NCI-H510A (cell line): Measurements from ENCODE around the gene TRPC4AP.
"Not testable (repeated sequence)": the region's sequence is repeated elsewhere in the genome, so short reads cannot be mapped to it uniquely, and the experiment has no call there.

Experiments
- DNase-seq: peaks from one replicate; lab custom pipeline; 2025; lab: John Stamatoyannopoulos, UW

TRPC4AP gene

DNA sequence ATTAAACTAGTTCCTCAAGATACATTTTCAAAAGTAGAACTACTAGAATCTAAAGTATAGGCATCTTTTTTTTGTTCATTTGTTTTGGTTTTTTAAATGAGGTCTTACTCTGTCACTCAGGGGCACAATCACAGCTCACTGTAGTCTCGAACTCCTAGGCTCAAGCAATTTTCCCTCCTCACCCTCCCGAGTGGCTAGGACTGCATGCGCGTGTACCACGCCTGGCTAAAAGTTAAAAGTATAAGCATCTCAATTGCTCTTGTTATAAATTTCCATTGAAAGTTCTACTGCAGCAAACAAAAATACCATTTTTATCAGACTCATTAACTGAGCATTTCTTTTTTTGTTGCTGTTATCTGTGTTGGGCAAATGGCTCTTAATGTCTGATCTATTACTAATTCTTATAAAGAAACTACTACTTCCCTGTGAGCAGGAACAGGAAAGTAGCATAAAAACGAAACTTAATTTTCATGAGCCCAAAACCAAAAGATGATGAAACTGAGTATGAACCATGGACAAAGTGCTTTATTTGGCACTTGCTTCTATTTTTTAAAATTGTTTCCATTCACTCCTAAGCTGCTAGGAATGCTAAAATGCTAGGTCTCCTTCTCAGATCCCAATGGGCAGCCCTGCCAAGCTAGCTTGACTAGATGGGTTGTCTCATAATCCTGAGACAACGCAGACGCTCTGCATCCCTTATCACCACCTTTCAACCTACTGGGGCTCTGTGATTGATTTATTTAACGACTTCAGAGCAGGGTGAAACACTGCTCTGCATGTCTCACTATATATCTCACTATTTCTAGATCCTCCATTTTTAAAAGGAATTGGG, 36.9 kb downstream of the TRPC4AP start:
- DNase-seq, result no peak

DNA sequence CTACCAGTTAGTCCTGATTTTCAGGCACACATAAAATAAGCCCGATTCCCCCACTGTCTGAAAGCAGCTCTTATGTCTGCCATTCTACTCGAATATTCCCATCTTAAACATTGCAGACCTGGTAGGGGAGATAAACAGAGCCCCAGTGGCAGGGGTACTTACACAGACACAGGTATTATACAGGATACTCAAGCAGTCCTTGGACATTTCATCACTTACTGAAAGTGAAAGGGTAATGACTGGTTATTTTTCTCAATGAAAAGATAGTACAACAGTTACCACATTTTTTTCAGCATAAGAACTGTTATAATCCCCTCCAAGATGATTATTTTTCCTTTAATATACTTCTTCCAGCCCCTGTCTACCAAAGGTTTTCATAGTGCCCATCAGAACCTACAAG, 37.8 kb downstream of the TRPC4AP start:
- DNase-seq, result no peak

DNA sequence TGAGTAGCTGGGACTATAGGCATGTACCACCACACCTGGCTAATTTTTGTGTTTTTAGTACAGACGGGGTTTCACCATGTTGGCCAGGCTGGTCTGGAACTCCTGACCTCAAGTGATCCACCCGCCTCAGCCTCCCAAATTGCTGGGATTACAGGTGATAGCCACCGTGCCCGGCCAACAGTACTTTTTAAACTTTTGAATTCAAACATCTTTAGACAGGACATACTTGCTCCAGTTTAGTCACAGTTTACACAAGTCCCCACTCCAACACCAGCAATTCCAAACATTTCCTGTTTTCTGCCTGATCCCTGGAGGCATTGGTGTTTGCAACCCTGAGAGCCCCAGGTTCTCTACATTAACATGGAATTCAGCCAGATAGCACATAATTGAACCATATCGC, 40.0 kb downstream of the TRPC4AP start:
- DNase-seq, result not testable (repeated sequence)

DNA sequence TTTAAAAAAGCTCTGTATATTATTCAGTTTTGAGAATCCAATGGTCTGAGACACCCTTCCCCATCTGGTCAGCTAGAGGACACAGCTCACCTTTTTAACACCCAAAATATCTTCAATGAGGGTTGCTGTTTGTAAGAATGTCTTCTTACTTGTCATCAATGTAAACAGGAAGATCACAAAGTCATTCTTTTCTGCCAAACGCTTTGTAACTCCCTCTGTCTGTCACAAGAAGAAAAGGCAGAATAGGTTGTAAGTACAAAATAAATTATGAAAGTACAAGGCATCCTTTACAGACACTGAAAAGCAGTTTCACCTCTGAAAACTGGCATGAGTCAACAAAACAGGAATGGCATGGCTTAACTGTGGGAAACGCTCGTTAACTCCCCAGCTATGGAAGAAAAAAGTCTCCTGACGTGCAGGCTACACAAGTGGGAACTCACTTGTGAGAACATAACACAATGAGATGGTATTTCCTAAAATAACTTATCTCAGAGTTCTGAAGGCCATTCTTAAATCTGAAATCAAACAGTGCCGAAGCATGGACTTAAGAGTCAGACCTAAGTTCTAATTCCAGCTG, 42.7 kb downstream of the TRPC4AP start:
- no peak for DNase-seq

DNA sequence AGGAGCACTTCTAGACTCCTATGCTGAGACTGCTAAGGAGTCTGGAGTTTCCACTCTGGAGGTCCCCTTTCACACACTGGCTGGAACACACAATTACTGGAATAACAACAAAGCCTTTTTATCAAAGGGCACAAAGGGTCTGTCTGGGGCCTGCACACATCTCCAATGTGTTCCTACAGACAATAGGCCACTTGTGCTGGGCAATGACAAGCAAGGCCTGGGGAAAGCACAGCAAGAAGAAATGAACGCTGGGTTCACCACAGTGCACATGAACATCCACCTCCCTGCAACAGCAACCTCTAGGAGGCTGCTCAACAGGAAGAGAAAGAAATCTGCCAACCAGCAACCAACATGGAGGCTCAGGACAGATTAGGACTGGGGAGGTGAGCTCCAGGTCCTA, 43.9 kb downstream of the TRPC4AP start:
- no peak for DNase-seq

DNA sequence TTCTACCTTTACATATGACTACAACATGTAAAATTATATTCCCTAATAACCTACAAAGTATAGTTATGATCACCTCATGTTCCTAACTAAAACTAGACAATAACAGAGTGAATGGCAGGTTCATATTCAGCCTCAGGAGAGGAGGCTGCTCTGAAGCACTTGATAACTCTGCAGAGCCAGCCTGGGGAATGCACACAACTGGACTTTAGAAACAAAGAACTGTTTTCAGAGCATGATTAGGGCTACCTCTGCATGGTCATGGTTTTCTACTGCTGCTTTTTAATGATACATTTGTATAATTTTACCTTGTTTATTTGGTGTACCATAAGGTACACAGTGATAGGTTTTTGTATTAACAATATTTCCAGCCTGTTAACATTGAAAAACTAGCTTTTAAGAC, 50.3 kb downstream of the TRPC4AP start:
- no peak for DNase-seq

DNA sequence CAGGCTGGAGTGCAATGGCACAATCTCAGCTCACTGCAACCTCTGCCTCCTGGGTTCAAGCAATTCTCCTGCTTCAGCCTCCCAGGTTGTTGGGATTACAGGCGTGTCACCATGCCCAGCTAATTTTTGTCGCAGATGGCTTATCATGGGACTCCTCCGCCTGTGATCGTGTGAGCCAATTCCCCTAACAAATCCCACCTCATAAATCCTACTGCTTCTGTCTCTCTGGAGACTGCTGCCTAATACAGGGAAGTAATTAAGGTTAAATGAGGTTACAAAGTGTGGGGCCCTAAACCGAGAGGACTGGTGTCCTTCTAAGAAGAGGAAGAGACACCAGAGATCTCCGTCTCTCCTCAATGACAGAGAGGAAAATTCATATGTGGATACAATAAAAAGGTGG, 52.0 kb downstream of the TRPC4AP start:
- DNase-seq, result no peak

DNA sequence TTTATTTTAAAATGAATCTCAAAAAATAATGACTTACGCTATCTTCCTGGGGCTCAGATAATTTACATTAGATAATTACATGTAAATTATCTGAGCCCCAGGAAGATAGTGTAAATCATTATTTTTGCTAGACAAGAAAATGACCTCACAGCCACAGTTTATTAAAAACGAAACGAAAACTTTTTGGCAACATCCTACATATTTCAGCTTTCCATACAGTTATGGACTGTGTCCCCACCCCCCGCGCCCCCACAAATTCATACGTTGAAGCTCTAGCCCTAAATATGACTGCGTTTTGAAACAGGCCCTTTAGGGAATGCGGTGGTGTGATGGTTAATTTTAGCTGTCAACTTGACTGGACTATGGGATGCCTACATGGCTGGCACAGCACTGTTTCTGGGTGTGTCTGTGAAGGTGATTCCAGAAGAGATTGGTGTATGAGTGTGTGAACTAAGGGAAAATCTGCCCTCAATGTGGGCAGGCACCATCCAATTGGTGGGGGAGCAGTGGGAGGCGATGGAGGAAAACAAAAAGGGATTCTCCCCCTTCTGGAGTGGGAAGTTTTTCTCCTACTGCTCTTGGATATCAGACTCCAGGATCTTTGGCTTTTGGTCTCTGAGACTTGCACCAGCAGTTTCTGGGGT, 52.6 kb downstream of the TRPC4AP start:
- DNase-seq, result no peak

DNA sequence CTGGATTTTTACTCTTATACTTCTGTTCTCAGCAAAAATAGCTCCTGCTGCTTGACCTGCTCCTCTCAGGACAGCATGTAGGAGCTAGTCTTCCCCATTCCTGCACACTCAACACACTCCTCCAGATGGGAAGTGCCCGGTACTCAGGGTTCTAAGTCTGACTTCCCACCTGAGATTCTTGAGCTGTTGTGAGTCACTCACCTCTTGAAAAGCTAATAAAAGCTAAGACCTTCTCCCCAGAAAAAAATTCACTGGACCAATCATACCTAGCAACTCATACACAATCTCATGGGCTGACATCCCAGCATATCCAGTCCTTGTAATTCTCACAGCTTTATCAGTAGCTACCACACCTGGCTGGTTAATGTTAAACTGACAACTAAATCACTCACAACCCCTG, 53.5 kb downstream of the TRPC4AP start:
- no peak for DNase-seq

DNA sequence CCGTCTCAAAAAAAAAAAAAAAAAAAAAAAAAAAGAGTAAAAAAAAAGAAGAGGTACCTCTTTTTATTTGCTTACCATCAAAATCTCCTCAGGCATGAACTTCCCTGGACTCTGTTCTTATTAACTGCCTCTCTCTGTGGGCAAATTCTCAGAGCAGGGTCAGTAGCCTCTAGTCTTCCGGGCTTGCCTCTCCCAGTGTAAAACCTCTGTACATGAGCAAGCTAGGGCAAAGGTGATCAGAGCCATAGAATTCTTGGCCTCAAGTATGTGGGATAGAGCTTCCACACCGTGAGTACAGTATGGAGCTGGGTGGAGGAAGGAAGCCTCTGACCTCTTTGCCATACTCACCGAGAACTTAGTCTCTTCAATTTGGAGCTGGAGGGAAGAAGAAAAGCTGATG, 58.5 kb downstream of the TRPC4AP start:
- DNase-seq, result no peak

DNA sequence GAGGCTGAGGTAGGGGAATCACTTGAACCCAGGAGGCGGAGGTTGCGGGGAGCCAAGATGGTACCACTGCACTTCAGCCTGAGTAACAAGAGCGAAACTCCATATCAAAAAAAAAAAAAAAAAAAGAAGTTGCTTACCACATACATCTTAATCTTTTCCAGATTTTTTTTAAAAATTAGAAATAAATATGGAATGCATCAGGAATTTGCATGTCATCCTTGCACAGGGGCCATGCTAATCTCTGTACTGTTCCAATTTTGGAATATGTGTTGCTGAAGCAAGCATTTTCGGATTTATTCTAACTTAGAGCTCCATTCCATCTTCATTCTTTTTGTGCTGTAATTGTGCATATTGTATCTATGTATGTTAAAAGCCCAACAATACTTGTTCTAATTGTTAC, 62.5 kb downstream of the TRPC4AP start:
- DNase-seq, result no peak

DNA sequence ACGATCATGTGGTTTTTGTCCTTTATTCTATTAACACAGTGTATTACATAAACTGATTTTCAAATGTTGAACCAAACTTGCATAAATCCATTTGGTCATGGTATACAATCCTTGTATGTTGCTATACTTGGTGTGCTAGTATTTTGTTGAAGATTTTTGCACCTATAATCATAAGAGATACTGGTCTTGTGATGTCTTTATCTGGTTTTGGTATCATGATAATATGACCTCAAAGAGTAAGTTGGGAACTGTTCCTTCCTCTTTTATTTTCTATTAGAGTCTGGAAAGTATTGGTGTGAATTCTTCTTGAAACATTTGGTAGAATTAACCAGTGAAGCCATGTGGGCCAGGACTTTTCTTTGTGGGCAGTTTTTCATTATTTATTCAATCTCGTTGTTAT, 65.3 kb downstream of the TRPC4AP start:
- DNase-seq, result no peak

DNA sequence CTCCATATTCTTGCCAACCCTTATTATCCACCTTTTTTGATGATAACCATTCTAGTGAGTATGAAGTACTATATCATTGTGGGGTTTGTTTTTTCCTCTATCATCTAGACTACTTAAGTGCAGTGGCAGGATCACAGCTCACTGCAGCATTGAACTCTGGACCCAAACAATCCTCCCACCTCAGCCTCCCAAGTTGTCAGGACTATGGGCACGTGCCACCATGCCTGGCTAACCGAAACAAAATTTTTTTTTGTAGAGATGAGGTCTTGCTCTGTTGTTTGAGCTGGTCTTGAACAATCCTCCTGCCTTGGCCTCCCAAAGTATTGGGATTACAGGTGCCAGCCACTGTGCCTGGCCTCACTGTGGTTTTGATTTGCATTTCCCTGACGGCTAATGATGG, 67.5 kb downstream of the TRPC4AP start:
- DNase-seq, result no peak

DNA sequence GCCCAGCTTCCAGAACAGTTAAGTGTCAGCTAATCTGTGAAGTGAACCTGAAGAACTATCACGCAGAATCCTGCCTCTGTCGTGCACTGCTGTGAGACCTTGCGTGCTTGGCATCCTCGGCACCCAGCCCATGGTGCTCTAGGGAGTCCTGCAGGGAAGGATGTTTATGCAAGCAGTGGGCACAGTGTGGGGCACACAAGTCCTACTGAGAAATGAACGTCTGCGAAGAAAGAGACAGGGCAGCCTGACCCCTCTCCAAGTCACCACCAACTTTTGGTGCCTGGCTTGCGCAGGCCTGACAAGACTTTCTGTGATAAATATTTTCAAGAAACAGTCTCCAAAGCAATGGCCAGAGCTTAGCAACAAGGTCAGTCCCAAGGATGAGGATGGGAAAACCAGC, 69.0 kb downstream of the TRPC4AP start:
- no peak for DNase-seq

DNA sequence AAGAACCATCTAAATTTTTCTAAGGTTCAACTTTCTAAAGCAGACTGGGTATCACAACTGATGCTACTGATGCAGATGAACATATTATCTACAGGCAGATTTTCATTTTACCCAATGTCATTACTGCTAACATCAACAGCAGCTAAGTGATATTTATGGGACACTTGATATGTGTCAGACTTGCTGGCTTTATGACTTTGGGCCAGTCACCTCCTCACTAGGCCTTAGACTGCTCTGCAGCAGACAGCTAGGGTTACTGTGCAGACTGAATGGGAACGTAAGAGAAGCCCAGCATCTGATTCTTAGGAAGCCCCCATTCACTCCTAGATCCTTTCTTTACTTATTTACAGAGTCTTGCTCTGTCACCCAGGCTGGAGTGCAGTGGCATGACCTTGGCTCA, 70.8 kb downstream of the TRPC4AP start:
- no peak for DNase-seq

DNA sequence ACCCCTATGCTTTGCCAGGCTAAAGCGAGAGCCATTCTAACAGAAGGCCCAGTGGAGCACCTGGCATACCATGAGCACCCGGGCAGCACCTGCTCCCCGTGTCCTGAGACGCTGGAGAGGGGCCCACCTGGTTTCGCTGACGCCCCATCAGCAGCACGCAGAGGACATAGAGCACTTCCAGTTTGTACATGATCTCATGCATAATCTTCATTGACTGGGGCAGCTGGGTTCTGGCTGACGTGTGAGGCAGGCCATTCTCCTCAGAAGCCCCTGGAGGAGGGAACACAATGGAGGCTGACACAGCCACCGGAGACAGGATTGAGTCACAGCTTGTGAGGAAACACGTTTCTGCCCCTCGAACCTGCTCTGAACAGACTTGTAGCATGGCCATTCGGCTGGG, 71.5 kb downstream of the TRPC4AP start:
- DNase-seq, result no peak

DNA sequence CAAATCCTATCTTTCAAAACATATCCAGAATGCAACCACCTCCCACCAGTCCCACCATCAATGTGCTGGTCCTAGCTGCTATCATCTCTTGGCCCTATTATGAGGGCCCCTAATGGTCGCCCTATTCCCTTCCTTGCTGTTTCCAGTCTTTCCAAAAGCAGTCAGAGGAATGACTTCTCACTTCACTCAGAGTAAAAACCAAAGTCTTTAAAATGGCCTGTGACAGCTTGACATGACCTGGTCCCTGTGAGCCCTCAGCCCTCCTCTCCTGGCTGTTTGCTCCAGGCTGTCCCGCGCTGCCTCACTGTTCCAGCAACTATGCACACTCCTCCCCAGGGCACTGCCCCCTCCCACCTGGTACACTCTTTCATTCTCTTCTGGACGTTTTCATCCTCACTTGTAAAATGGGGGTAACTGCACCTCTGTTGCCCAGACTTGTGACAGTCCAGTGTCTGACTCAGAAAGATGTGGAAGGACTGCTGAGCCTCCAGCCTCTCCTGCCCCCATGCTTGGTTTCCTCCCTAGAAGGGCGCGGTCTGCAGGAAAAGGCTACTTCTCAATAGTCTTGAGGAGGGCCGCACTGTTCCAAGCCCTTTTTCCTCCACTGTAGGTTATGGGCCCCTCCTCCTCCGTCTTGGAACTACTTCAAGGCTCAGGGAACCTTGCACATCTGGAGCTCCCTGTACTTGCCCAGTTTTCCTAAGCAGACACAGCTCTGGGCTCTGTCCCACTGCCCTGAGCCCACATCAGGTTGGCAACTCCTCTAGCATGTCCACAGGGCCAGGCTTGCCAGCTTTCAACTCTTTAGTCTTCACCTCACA, 72.3 kb downstream of the TRPC4AP start:
- DNase-seq, result no peak

DNA sequence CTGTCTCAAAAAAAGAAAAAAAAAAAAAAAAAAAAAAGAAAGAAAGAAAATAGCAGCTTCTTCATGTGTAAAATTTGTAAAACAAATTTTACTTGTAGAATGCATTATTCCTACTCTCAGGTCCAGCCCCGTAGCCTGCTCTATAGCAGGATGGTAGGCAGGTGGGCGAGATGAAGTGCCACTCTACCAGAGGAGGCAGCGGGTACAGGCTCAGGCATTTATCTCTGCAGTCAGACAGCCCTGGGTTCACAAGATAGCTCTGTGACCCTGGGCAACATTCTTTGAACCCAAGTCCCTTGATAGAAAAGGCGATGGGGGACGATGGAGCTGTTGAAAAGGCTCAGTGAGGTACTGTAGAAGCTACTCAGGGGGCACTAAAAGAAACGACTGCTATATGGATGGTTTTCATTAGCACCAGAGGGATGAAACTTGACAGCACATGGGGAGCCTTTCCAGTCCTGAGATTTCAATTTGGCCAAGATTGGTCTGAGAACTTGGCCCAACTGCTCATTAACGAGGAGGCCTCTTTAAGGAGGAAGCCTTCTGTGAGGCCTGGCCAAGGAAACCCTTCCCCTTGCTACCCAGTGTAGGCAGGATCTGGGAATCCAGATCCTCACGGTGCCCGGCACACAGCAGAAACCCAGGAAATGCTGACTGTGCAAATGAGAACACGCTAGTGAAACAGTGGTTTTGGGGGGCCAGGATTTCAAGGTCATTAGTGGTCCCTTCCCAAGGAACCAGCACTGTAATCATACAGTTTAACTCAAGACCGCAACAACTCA, 73.8 kb downstream of the TRPC4AP start:
- no peak for DNase-seq

DNA sequence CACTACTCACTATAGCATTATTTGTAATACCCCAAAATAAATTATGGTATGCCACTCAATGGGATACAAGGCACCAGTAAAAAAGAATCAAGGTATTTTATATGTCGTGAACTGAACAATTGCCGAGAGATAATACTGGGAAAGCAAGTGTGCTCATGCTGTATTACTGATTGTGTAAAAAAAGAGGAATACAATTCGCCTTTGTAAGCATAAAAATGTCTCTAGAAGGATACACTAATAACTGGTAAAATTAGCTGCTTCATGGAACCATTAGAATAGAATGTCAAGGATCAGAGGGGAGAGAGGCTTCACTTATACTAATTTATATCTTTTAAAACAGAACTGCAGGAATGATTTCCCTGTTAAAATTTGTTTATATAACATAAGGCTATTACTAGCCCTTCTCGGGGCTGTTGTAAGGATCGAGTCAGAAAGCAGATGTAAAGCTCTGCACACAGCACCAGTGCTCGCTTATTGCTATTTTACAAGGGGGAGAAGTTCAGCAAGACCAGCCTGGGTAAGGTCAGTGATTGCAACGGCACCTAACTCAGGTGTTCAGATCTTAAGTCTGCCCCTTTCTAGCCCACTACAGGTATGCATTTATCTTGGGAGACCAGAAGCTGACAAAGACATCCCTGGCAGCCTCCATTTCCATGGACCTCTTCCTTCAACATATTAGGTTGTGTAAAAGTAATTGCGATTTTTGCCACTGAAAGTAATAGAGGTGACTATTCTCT, 75.3 kb downstream of the TRPC4AP start:
- no peak for DNase-seq

DNA sequence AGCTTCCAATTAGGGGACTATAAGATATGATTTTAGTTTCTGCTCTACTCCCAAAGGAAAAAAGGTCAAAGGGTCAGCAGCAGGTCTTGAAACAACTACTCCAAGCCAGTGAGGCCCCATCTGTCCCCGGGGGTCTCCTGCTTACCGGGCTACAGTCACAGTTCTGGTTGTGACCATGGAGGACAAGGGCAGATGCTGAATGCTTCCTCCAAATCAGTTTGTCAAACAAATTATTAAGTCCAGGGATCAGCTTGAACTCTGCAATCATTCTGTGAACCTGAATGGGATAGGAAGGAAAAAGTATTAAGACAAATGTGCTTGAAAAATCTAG, 76.8 kb downstream of the TRPC4AP start:
- DNase-seq, result no peak

DNA sequence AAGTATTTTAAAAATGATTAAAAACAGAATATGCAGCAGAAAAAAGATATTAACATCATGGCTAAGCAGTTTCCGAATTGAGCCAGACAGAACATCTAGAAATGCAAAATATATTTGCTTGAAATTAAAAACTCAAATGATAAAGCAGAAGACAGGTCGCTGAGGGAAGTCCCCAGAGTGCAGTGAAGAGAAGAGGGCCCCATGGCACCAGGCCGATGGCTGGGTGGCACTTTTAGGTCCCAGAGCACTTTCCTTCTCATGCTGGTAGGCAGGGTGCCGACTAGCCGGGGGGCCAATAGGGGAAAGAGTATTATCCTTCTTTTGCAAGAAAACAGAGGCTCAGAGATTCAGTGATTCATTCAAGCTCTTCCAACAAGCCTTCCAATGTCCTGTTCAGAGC, 78.1 kb downstream of the TRPC4AP start:
- DNase-seq, result no peak
